Choroid plexus epithelial cell (primary cell): Measurements from ENCODE around the gene SAXO1.
"Not testable (repeated sequence)": the region's sequence is repeated elsewhere in the genome, so short reads cannot be mapped to it uniquely, and the experiment has no call there.

Source experiments
- DNase-seq: peaks from one replicate; pipeline ENCODE4 v3.0.0-alpha.2; 2010; ENCODE audit warnings: low read depth
- H3K4me3 ChIP-seq: 2 replicates; pipeline ENCODE4 v1.5.1; 2011; ENCODE audit warnings: low read depth, mild to moderate bottlenecking, control low read depth, low read length, moderate library complexity
- TF ChIP-seq, protein P1 (sequence below): conservative IDR thresholded peaks from 2 replicates; pipeline ENCODE4 v1.5.1; 2011; ENCODE audit warnings: low read depth, mild to moderate bottlenecking, control low read depth, inconsistent platforms, low read length, moderate library complexity

Gene SAXO1

DNA sequence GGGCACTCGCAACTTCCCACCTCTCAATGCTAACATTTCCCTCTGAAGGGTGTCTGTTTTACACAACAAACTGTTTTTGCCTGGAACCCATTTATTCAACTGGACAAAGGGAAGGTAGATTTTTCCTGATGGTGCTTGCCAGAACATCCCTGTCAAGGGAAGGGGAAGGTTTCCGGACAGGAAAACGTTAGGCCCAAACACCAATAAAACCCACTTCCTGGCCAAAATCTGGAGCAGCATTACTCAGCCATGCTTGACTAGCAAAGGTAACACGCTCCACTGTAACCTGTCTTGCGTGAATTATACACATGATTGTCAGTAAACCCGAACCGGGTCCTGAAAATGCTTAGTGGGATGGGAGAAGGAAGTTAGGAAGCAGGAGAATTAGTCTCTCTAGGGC is 90.2 kb downstream of the SAXO1 start:
- no peak for DNase-seq
- H3K4me3 ChIP-seq: no peak overlapping the region
- TF ChIP-seq, protein P1, sequence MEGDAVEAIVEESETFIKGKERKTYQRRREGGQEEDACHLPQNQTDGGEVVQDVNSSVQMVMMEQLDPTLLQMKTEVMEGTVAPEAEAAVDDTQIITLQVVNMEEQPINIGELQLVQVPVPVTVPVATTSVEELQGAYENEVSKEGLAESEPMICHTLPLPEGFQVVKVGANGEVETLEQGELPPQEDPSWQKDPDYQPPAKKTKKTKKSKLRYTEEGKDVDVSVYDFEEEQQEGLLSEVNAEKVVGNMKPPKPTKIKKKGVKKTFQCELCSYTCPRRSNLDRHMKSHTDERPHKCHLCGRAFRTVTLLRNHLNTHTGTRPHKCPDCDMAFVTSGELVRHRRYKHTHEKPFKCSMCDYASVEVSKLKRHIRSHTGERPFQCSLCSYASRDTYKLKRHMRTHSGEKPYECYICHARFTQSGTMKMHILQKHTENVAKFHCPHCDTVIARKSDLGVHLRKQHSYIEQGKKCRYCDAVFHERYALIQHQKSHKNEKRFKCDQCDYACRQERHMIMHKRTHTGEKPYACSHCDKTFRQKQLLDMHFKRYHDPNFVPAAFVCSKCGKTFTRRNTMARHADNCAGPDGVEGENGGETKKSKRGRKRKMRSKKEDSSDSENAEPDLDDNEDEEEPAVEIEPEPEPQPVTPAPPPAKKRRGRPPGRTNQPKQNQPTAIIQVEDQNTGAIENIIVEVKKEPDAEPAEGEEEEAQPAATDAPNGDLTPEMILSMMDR: no peak

DNA sequence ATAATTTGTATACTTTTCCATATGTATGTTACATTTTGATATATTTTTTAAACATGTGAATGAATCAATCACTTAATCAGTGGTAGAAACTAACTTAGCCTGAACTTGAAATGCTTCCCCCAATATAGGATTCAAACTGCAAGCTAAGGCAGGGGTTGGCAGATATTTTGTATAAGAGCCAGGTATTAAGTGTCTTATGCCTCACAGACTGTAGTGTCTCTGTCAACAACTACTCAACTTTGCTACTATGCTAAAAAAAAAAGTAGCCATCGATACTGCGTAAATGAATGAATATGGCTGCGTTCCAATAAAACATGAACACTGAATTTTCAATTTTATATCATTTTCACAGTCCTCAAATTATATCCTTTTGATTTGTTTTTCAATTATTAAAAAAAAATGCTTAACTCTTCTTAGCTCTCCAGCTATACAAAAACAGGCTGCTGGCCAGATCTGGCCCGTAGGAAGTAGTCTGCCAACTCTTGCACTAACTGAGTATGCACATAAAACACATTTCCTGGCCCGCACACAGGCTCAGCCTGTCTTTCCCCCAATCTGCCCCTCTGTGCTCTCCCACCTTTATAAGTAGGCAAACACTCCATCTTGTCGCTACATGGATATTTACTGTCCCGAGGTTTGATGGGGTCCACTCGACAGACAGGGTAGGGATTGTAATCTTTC is 91.8 kb downstream of the SAXO1 start:
- TF ChIP-seq, protein P1: no peak
- H3K4me3 ChIP-seq: no peak overlapping the region
- DNase-seq: no peak

DNA sequence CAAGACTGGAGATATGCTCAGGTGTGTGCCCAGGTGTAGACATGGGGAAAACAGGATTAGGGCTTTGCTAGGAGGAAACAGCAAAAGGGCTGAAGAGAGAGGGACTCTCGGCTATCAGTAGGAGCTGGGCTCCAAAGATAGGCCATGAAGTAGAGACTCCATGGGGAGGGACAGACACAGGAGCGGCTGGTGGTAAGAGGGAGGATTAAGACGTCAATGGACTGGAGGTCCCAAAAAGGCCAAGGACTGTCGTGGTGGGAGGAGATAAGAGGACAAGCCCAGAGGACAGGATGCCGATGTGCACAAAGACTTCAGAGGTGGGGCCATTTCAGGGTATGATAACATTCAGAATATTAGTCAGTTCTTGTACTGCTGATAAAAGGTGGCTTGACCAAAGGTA is 93.1 kb downstream of the SAXO1 start:
- DNase-seq: no peak
- H3K4me3 ChIP-seq: no peak overlapping the region
- TF ChIP-seq, protein P1: no peak

DNA sequence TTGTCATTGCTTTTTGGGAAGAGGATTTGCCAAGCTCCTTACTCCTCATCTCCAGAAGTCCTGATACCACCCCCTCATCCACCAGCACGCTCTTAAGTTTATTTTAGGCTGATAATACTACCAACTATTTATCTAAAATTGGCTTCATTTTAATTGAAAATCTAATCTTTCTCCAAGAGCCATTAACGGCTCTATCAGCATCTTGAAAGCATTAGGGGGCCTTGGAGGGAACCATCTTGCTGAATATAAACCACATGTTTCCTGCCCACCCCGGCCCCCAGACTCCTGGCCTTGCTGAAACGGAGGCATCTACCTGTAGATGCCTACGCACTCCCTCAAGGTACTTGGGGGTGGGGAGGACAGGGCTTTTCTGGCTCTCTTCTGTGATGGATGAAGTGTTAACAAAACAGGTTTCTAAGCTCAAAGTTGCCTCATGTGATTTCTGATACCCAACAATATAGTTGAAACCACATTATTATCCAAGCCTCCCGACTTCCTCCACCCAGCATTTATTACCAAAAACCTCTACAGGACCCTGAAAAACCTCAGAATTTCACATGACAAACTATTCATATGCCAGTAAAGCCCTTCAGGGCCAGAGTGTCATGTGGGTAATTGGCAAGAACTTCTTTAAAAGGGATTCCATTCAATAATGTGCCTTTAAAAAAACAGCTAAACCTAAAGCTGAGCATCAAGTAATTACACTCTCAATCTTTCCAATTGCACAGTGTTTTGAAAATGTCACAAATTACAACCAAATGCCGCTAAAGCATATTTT is 96.7 kb downstream of the SAXO1 start:
- H3K4me3 ChIP-seq: no peak overlapping the region
- TF ChIP-seq, protein P1: no peak
- no peak for DNase-seq

DNA sequence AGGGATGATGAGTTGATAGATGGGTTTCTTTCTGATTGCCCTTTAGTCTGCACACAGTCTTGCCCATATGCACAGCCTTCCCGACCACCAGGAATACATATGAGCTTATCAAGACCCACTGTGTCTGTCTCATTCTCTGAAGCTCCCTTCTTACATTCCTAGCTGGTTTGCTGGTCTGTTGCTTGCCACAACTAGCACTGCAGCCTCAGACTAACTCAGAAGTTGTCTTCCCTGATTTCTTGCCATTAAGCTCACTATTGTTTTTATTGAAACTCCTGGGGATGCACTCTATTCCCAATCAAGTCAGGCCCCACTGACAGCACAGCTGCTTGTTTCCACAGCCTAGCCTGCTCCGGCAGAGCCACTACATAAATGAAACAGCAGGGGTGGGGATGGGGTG is 97.5 kb downstream of the SAXO1 start:
- peak; percentile 23 for DNase-seq
- TF ChIP-seq, protein P1: no peak
- no peak overlapping the region for H3K4me3 ChIP-seq

DNA sequence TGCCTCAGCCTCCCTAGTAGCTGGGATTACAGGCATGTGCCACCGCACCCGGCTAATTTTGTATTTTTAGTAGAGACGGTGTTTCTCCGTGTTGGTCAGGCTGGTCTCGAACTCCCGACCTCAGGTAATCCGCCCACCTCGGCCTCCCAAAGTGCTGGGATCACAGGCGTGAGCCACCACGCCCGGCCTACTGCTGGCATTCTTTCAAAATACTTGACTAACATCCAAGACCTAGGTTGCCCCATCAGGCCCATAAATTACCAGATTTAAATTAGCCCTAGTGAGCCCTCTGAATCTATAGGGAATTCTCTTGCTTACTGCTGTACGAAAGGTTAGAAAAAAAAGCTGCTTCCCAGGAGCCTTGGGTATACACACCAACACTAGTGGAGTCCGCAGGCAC is 102.4 kb downstream of the SAXO1 start:
- not testable (repeated sequence) for H3K4me3 ChIP-seq, DNase-seq

DNA sequence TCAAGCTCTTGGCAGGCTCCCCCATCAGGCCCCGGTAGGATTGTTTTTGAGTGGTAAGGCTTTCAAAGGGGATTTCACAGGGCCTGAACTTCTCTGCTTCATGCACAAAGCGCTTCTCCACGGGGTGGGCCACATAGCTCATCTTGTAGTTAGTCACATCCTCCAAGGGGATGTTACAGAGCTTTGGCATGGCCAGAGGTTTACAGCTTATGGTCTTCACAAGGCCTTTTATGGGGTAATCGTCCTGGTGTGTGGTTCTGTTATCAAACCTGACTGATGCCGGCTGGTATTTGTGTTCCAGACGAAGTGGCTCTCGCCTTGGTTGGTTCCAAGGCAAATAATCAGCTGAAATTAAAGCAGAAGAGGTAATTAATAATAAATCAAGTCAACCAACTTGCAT is 104.3 kb downstream of the SAXO1 start:
- H3K4me3 ChIP-seq: no peak overlapping the region
- DNase-seq: peak; percentile 66
- TF ChIP-seq, protein P1: no peak
